HCT116 (cell line): ENCODE measurements around the gene ETHE1. TPM values are rescaled to one million over a fixed set of nuclear protein-coding genes. Genes with fewer than 3 reads are reported as not detected.
A peak's percentile ranks its signal among the peaks of the same experiment; 100 is the strongest.

ENCODE experiments used
- ATAC-seq: fragments of 200-7000 bp; cut with Tn5 transposase; 2 replicates; pipeline ENCODE4 v1.9.1; 2020; ENCODE audit warnings: mild to moderate bottlenecking, moderate library complexity
- BruUV-seq: library from RNA; stranded (reverse); fragments of 400-500 nt; replicated peaks from 2 replicates; lab custom pipeline; 2021; lab: Mats Ljungman, UMichigan
- CTCF ChIA-PET: fragments of 300-600 bp; sonication (Branson Sonifier 250); formaldehyde crosslinking; loops from one replicate; lab custom pipeline; 2021; ENCODE audit warnings: antibody characterized with exemption; lab: Charles Lee
- POLR2A ChIA-PET: fragments of 300-600, 350-600 bp; sonication (Branson Sonifier 250); formaldehyde crosslinking; loops from one replicate; lab custom pipeline; 2021; ENCODE audit warnings: antibody characterized with exemption; lab: Charles Lee
- RAD21 ChIA-PET, 2 experiments: fragments of 300-600 bp; sonication (Branson Sonifier 250); formaldehyde crosslinking; loops; one replicate each; lab custom pipeline; 2023; ENCODE audit warnings: low total read pairs in 2 of 2; ENCODE audit not compliant: uncharacterized antibody in 2 of 2, unreplicated experiment in 2 of 2, low non-redundant PET in 1 of 2; lab: Charles Lee
- DNase-seq: peaks from one replicate; pipeline ENCODE4 v3.0.0-alpha.2; 2010; ENCODE audit warnings: low read depth, low spot score
- H2AFZ ChIP-seq: fragments of 200-600 bp; shearing (Covaris generic), sonication (generic); 2 replicates; pipeline ENCODE4 v1.6.1; 2017; ENCODE audit warnings: low read depth, mixed run types, mixed read lengths, antibody characterized with exemption, low read length; ENCODE audit not compliant: poor library complexity, severe bottlenecking
- H3K27ac ChIP-seq: 2 replicates; pipeline ENCODE4 v1.5.1; 2012; ENCODE audit warnings: low read depth, low read length
- H3K27me3 ChIP-seq: fragments of 200-600 bp; sonication (generic); 2 replicates; pipeline ENCODE4 v1.6.1; 2016; ENCODE audit warnings: mixed run types, low read length, mixed read lengths; ENCODE audit not compliant: insufficient read depth
- H3K36me3 ChIP-seq, 2 experiments: fragments of 200-500 bp in 1 of 2; fragments of 200-600 bp in 1 of 2; sonication (Bioruptor generic) in 1 of 2; sonication (generic) in 1 of 2; 2 replicates each; pipeline versions ENCODE4 v1.5.1 to v1.6.1; 2014 to 2016; ENCODE audit warnings: low read length in 2 of 2, inconsistent platforms in 1 of 2, mixed read lengths in 1 of 2, mixed run types in 1 of 2; ENCODE audit not compliant: insufficient read depth in 2 of 2, control insufficient read depth in 1 of 2
- H3K4me1 ChIP-seq, 2 experiments: fragments of 200-600 bp in 1 of 2; sonication (generic) in 1 of 2; 2 replicates each; pipeline versions ENCODE4 v1.5.1 to v1.6.1; 2012 to 2017; ENCODE audit warnings: low read length in 2 of 2, inconsistent platforms in 1 of 2, mild to moderate bottlenecking in 1 of 2, mixed read lengths in 1 of 2, mixed run types in 1 of 2, moderate library complexity in 1 of 2; ENCODE audit not compliant: insufficient read depth in 2 of 2, control insufficient read depth in 1 of 2
- H3K4me2 ChIP-seq: fragments of 200-600 bp; sonication (generic); 2 replicates; pipeline ENCODE4 v1.6.1; 2017; ENCODE audit warnings: mixed run types, low read length, mixed read lengths
- H3K4me3 ChIP-seq, 2 experiments: fragments of 200-600 bp in 1 of 2; sonication (generic) in 1 of 2; replicated peaks in 1 of 2; 2 replicates each; pipeline ENCODE4 v1.5.1; 2011 to 2016; ENCODE audit warnings: low read length in 2 of 2, control low read depth in 1 of 2, low read depth in 1 of 2, mild to moderate bottlenecking in 1 of 2, mixed read lengths in 1 of 2, mixed run types in 1 of 2
- H3K79me2 ChIP-seq: fragments of 200-600 bp; sonication (generic); 2 replicates; pipeline ENCODE4 v1.6.1; 2017; ENCODE audit warnings: mild to moderate bottlenecking, mixed run types, low read length, moderate library complexity, mixed read lengths; ENCODE audit not compliant: insufficient read depth
- H3K9ac ChIP-seq: fragments of 200-600 bp; sonication (generic); 2 replicates; pipeline ENCODE4 v1.6.1; 2016; ENCODE audit warnings: low read length, mixed read lengths
- H3K9me2 ChIP-seq: fragments of 200-600 bp; sonication (generic), shearing (Covaris generic); 2 replicates; pipeline ENCODE4 v1.6.1; 2017; ENCODE audit warnings: mixed run types, mild to moderate bottlenecking, moderate library complexity; ENCODE audit not compliant: insufficient read depth
- H3K9me3 ChIP-seq, 2 experiments: fragments of 200-500 bp in 1 of 2; fragments of 200-600 bp in 1 of 2; sonication (Bioruptor generic) in 1 of 2; sonication (generic) in 1 of 2; 2 replicates each; pipeline ENCODE4 v1.6.1; 2014 to 2017; ENCODE audit warnings: low read length in 2 of 2, mixed read lengths in 2 of 2, inconsistent platforms in 1 of 2, low read depth in 1 of 2, mild to moderate bottlenecking in 1 of 2, mixed run types in 1 of 2, moderate library complexity in 1 of 2; ENCODE audit not compliant: control insufficient read depth in 1 of 2, insufficient read depth in 1 of 2
- H4K20me1 ChIP-seq: fragments of 200-600 bp; sonication (generic), shearing (Covaris generic); 2 replicates; pipeline ENCODE4 v1.6.1; 2017; ENCODE audit warnings: mixed run types, mild to moderate bottlenecking, moderate library complexity; ENCODE audit not compliant: insufficient read depth
- ATF3 ChIP-seq: IDR thresholded peaks from 2 replicates; pipeline ENCODE4 v1.6.1; 2012
- EGR1 ChIP-seq: IDR thresholded peaks from 2 replicates; pipeline ENCODE4 v1.6.1; 2012; ENCODE audit warnings: low read depth
- FOSL1 ChIP-seq: IDR thresholded peaks from 2 replicates; pipeline ENCODE4 v1.6.1; 2012; ENCODE audit warnings: low read depth
- POLR2A ChIP-seq: IDR thresholded peaks from 2 replicates; pipeline ENCODE4 v1.7.0; 2011; ENCODE audit warnings: borderline replicate concordance; ENCODE audit not compliant: insufficient read depth, insufficient read length; ENCODE audit errors: extremely low read depth
- RAD21 ChIP-seq: IDR thresholded peaks from 2 replicates; pipeline ENCODE4 v1.6.1; 2012; ENCODE audit warnings: low read depth, mild to moderate bottlenecking
- REST ChIP-seq: IDR thresholded peaks from 2 replicates; pipeline ENCODE4 v1.6.1; 2012; ENCODE audit warnings: low read depth
- SIN3A ChIP-seq: IDR thresholded peaks from 2 replicates; pipeline ENCODE4 v1.6.1; 2012; ENCODE audit warnings: low read depth
- TCF7L2 ChIP-seq: IDR thresholded peaks from 2 replicates; pipeline ENCODE4 v1.7.0; 2011; ENCODE audit warnings: borderline replicate concordance, inconsistent platforms; ENCODE audit not compliant: insufficient read depth, insufficient read length; ENCODE audit errors: extremely low read depth
- YY1 ChIP-seq: IDR thresholded peaks from 2 replicates; pipeline ENCODE4 v1.6.1; 2011; ENCODE audit warnings: low read length, low read depth, moderate library complexity, mild to moderate bottlenecking; ENCODE audit not compliant: insufficient replicate concordance; ENCODE audit errors: extremely low read depth
- ZFX ChIP-seq: fragments of 450-650 bp; IDR thresholded peaks from 2 replicates; pipeline ENCODE4 v1.6.1; 2017
- ZNF274 ChIP-seq: fragments of 200-500 bp; sonication (Bioruptor generic); IDR thresholded peaks from 2 replicates; pipeline ENCODE4 v1.6.1; 2014; ENCODE audit warnings: mild to moderate bottlenecking, low read depth, low read length, inconsistent platforms
- intact Hi-C: fragments of 100-400 bp; cut with micrococcal nuclease; formaldehyde crosslinking; loops from 2 replicates; pipeline ENCODE4 v1.10.0; 2022
- total RNA-seq: library from RNA; stranded (reverse); gene quantifications from one replicate; pipeline ENCODE4 v1.2.1, GENCODE V29; 2021; ENCODE audit not compliant: unreplicated experiment

ETHE1 gene
- total RNA-seq, 1 experiment from 2014 or later = 64.3 TPM

- ATAC-seq = peak; percentile 12; the same call in 1 of the 2 replicates
- TF ChIP-seq ZFX (no peak), SIN3A (no peak), ATF3 (no peak), RAD21 (no peak), TCF7L2 (no peak), ZNF274 (no peak), FOSL1 (no peak), POLR2A (no peak), YY1 (no peak), REST (no peak), EGR1 (no peak)
- RAD21 ChIA-PET = no interaction called here
Measured at GRCh38 chr19:43562226-43562697, 35.3 kb upstream of the ETHE1 start.

More at GRCh38 chr19:43562226-43562697, 35.3 kb upstream of the ETHE1 start:
- no TSS peak for BruUV-seq
- peaks cover 0 to 24% of the 10 kb centered on the region in 2 experiments; a peak in 2 of 4 replicates for H3K4me1 ChIP-seq
- H3K36me3 ChIP-seq = no peaks in the 10 kb centered on the region; a peak in 2 of 4 replicates
- H3K27me3 ChIP-seq = no peaks in the 10 kb centered on the region
- H3K9ac ChIP-seq = no peak overlapping the region
- no peak overlapping the region for H3K4me3 ChIP-seq
- no peaks in the 10 kb centered on the region for H3K79me2 ChIP-seq
- ChIA-PET CTCF (no interaction called here), POLR2A (no interaction called here)
- H3K27ac ChIP-seq = no peak overlapping the region
- H4K20me1 ChIP-seq = no peaks in the 10 kb centered on the region
- no peak for DNase-seq
- H3K9me2 ChIP-seq = no peaks in the 10 kb centered on the region
- H3K9me3 ChIP-seq = no peaks in the 10 kb centered on the region
- intact Hi-C loops = no loop called here
- H2AFZ ChIP-seq = no peak overlapping the region
- H3K4me2 ChIP-seq = peak overlapping the region; percentile 53
